ENCODE data around the gene PIGU. TPM values are rescaled to one million over a fixed set of nuclear protein-coding genes. Genes with fewer than 3 reads are reported as not detected.

Gene PIGU
- total and polyA plus RNA-seq, 2 of the 13 experiments (the other 11 are each of a cell fraction or from before 2014, with no cell fraction given) = 45.5 to 231 TPM

DNA sequence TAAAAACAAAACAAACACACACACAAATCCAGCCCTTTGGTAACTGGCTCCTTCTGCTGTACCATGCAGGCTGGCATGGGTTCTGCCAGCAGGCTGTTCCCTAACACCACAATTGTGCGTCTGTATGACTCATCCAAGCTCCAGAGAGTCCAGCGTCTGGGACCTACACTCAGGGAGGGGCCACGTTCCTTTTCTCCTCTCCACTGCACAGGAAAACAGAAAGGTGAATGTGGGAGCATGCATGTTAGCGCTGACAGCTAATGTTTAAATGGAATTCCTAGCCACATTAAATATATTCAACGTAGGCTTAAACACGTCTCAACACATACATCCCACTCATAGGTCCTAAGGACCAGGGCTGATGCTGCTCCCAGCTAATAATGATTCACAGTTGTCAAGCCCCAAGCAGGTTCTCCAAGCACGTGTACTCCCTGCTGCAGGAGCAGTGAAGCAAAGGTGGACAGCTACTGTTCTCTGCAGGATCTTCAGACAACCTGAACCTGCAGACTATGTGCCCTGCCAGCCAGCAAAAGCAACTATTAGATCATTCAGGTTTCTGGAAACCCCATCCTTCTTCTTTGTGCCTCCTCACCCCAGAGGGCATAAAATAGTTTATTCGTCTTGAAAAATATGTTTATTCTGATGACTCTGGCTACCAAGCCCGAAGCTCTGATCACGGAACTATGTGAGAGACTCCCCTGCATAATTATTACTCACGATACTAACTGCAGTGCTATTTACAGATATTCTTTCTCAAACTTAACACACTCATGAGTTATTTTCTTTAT lies 97.5 kb downstream of the PIGU start (continued):
- TF ChIP-seq, protein P1, sequence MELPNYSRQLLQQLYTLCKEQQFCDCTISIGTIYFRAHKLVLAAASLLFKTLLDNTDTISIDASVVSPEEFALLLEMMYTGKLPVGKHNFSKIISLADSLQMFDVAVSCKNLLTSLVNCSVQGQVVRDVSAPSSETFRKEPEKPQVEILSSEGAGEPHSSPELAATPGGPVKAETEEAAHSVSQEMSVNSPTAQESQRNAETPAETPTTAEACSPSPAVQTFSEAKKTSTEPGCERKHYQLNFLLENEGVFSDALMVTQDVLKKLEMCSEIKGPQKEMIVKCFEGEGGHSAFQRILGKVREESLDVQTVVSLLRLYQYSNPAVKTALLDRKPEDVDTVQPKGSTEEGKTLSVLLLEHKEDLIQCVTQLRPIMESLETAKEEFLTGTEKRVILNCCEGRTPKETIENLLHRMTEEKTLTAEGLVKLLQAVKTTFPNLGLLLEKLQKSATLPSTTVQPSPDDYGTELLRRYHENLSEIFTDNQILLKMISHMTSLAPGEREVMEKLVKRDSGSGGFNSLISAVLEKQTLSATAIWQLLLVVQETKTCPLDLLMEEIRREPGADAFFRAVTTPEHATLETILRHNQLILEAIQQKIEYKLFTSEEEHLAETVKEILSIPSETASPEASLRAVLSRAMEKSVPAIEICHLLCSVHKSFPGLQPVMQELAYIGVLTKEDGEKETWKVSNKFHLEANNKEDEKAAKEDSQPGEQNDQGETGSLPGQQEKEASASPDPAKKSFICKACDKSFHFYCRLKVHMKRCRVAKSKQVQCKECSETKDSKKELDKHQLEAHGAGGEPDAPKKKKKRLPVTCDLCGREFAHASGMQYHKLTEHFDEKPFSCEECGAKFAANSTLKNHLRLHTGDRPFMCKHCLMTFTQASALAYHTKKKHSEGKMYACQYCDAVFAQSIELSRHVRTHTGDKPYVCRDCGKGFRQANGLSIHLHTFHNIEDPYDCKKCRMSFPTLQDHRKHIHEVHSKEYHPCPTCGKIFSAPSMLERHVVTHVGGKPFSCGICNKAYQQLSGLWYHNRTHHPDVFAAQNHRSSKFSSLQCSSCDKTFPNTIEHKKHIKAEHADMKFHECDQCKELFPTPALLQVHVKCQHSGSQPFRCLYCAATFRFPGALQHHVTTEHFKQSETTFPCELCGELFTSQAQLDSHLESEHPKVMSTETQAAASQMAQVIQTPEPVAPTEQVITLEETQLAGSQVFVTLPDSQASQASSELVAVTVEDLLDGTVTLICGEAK (IDR thresholded peaks at IDR 0.05) = no peak
- TF ChIP-seq, protein P1 (CRISPR knock-in tag; IDR thresholded peaks at IDR 0.05) = no peak
- no peak for TF ChIP-seq NR2F1 (CRISPR knock-in tag; IDR thresholded peaks at IDR 0.05)
- TF ChIP-seq, protein P2, sequence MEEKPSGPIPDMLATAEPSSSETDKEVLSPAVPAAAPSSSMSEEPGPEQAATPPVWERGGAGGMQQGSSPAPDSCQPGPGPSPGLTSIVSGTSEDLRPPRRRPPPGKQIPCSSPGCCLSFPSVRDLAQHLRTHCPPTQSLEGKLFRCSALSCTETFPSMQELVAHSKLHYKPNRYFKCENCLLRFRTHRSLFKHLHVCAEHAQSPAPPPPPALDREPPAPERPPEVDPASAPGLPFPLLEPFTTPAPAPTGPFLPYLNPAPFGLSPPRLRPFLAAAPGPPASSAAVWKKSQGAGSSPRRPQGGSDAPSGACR (CRISPR knock-in tag; IDR thresholded peaks at IDR 0.05) = no peak
- TF ChIP-seq ZFP41 (CRISPR knock-in tag; IDR thresholded peaks at IDR 0.05; ENCODE audit: borderline replicate concordance) = no peak
- TF ChIP-seq, protein P3, sequence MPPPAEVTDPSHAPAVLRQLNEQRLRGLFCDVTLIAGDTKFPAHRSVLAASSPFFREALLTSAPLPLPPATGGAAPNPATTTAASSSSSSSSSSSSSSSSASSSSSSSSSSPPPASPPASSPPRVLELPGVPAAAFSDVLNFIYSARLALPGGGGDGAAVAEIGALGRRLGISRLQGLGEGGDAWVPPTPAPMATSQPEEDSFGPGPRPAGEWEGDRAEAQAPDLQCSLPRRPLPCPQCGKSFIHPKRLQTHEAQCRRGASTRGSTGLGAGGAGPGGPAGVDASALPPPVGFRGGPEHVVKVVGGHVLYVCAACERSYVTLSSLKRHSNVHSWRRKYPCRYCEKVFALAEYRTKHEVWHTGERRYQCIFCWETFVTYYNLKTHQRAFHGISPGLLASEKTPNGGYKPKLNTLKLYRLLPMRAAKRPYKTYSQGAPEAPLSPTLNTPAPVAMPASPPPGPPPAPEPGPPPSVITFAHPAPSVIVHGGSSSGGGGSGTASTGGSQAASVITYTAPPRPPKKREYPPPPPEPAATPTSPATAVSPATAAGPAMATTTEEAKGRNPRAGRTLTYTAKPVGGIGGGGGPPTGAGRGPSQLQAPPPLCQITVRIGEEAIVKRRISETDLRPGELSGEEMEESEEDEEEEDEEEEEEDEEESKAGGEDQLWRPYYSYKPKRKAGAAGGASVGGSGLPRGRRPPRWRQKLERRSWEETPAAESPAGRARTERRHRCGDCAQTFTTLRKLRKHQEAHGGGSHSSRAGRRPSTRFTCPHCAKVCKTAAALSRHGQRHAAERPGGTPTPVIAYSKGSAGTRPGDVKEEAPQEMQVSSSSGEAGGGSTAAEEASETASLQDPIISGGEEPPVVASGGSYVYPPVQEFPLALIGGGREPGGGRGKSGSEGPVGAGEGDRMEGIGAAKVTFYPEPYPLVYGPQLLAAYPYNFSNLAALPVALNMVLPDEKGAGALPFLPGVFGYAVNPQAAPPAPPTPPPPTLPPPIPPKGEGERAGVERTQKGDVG (CRISPR knock-in tag; IDR thresholded peaks at IDR 0.05; ENCODE audit: borderline replicate concordance) = no peak
